Peyer's patch (tissue), 4 donors: ENCODE results near the gene TRIP11.

Experiments used
- CTCF ChIP-seq, 6 experiments: fragments of 450-650 bp in 4 of 6; fragments of 200-600 bp in 2 of 6; sonication (generic) in 1 of 6; IDR thresholded peaks; one replicate each; pipeline ENCODE4 v1.5.1; 2017 to 2019; ENCODE audit warnings: antibody characterized with exemption in 6 of 6, mild to moderate bottlenecking in 3 of 6, moderate library complexity in 1 of 6
- POLR2A ChIP-seq, 2 donors: fragments of 450-650 bp; IDR thresholded peaks; one replicate each; pipeline ENCODE4 v1.5.1; 2017; ENCODE audit warnings: antibody characterized with exemption in 2 of 2, mild to moderate bottlenecking in 2 of 2, moderate library complexity in 2 of 2

- TF ChIP-seq CTCF (IDR thresholded peaks at IDR 0.05) (no peak), POLR2A (IDR thresholded peaks at IDR 0.05) (no peak)
Measured at GRCh38 chr14:91985521-91986255, 54.2 kb downstream of the TRIP11 start.
